OCI-LY7 (cell line): Measurements from ENCODE around the gene NCKAP1. TPM values are rescaled to one million over a fixed set of nuclear protein-coding genes. Genes with fewer than 3 reads are reported as not detected.

Experiments used
- BruUV-seq: library from RNA; stranded (reverse); fragments of 400-500 nt; replicated peaks from 2 replicates; lab custom pipeline; 2021; lab: Mats Ljungman, UMichigan
- CTCF ChIA-PET: fragments of 300-600 bp; sonication (Branson Sonifier 250); formaldehyde crosslinking; loops from one replicate; lab custom pipeline; 2022; ENCODE audit warnings: antibody characterized with exemption; ENCODE audit not compliant: unreplicated experiment; lab: Charles Lee
- POLR2A ChIA-PET: fragments of 300-600 bp; sonication (Branson Sonifier 250); formaldehyde crosslinking; loops from one replicate; lab custom pipeline; 2022; ENCODE audit warnings: antibody characterized with exemption; lab: Charles Lee
- DNase-seq: peaks from one replicate; pipeline ENCODE4 v3.0.0-alpha.2; 2015; ENCODE audit warnings: low spot score
- H2AFZ ChIP-seq: fragments of 200-600 bp; sonication (generic), shearing (Covaris generic); 2 replicates; pipeline ENCODE4 v1.6.1; 2014; ENCODE audit warnings: mild to moderate bottlenecking, antibody characterized with exemption, low read length, moderate library complexity
- H3K27ac ChIP-seq: fragments of 200-600 bp; sonication (generic); 2 replicates; pipeline ENCODE4 v1.5.1; 2014; ENCODE audit warnings: mixed run types, low read depth, mild to moderate bottlenecking, moderate library complexity, low read length, inconsistent platforms; ENCODE audit not compliant: poor library complexity, severe bottlenecking
- H3K36me3 ChIP-seq: fragments of 200-600 bp; sonication (generic); 2 replicates; pipeline ENCODE4 v1.6.1; 2014; ENCODE audit warnings: mild to moderate bottlenecking, antibody characterized with exemption, low read length, moderate library complexity, mixed read lengths; ENCODE audit not compliant: insufficient read depth
- H3K4me1 ChIP-seq: fragments of 200-600 bp; sonication (generic); 2 replicates; pipeline ENCODE4 v1.5.1; 2014; ENCODE audit warnings: mild to moderate bottlenecking, low read length; ENCODE audit not compliant: insufficient read depth, poor library complexity, severe bottlenecking
- H3K4me2 ChIP-seq: fragments of 200-600 bp; sonication (generic); 2 replicates; pipeline ENCODE4 v1.6.1; 2014; ENCODE audit warnings: mild to moderate bottlenecking, low read length
- H3K4me3 ChIP-seq: fragments of 200-600 bp; sonication (generic); 2 replicates; pipeline ENCODE4 v1.5.1; 2014; ENCODE audit warnings: mild to moderate bottlenecking, low read depth, low read length; ENCODE audit not compliant: poor library complexity, severe bottlenecking
- H3K79me2 ChIP-seq: fragments of 200-600 bp; sonication (generic); 2 replicates; pipeline ENCODE4 v1.6.1; 2016; ENCODE audit warnings: low read depth, mild to moderate bottlenecking, low read length, moderate library complexity, mixed read lengths; ENCODE audit not compliant: insufficient read depth
- H3K9me2 ChIP-seq: fragments of 200-600 bp; sonication (generic); 2 replicates; pipeline ENCODE4 v1.6.1; 2016; ENCODE audit warnings: mild to moderate bottlenecking, low read length, mixed read lengths; ENCODE audit not compliant: insufficient read depth
- H3K9me3 ChIP-seq: fragments of 200-600 bp; sonication (generic); 2 replicates; pipeline ENCODE4 v1.6.1; 2014; ENCODE audit warnings: mild to moderate bottlenecking, mixed run types, low read length, mixed read lengths
- H4K20me1 ChIP-seq: fragments of 200-600 bp; sonication (generic); 2 replicates; pipeline ENCODE4 v1.6.1; 2014; ENCODE audit warnings: mild to moderate bottlenecking, antibody characterized with exemption, low read length, moderate library complexity, mixed read lengths; ENCODE audit not compliant: insufficient read depth
- CTCF ChIP-seq: fragments of 200-600 bp; sonication (generic); conservative IDR thresholded peaks from 2 replicates; pipeline ENCODE4 v1.5.1; 2014; ENCODE audit warnings: mild to moderate bottlenecking, antibody characterized with exemption, low read length, moderate library complexity, mixed read lengths
- EZH2phosphoT487 ChIP-seq: fragments of 200-600 bp; sonication (generic); IDR thresholded peaks from 2 replicates; pipeline ENCODE4 v1.6.1; 2018; ENCODE audit warnings: low read depth, borderline replicate concordance, mild to moderate bottlenecking, mixed run types, antibody characterized with exemption, low read length, moderate library complexity, mixed read lengths
- intact Hi-C: fragments of 100-400 bp; cut with micrococcal nuclease; formaldehyde crosslinking; loops from one replicate; pipeline ENCODE4 v1.10.0; 2022; ENCODE audit not compliant: unreplicated experiment
- total RNA-seq, 2 experiments: library from RNA; depleted of rRNA in 1 of 2; stranded (reverse); fragments of >200 nt in 1 of 2; shearing (Covaris generic) in 1 of 2; gene quantifications; 2 replicates each; pipeline ENCODE4 v1.2.3, GENCODE V29; 2014 to 2022

The NCKAP1 gene
- total RNA-seq, 2 experiments from 2014 or later: 0.06 to 0.55 TPM

GRCh38 chr2:182904844-182905243 lies 133.4 kb downstream of the NCKAP1 start:
- no peak overlapping the region for H3K27ac ChIP-seq
- BruUV-seq: no TSS peak
- no peak for TF ChIP-seq CTCF
- ChIA-PET POLR2A (interaction anchor here (0.6 to 1.4 kb wide), 2 partner anchors 13 to 402 kb away, joined by 3 to 4 read pairs; no protein-coding TSS in a partner anchor), CTCF (no interaction called here)
- no peak overlapping the region for H2AFZ ChIP-seq
- H3K4me1 ChIP-seq: peaks cover 9% of the 10 kb centered on the region
- no peaks in the 10 kb centered on the region for H3K79me2 ChIP-seq
- no peak overlapping the region for H3K4me2 ChIP-seq
- no peaks in the 10 kb centered on the region for H4K20me1 ChIP-seq
- intact Hi-C loops: no loop called here
- no peak overlapping the region for H3K4me3 ChIP-seq
- DNase-seq: no peak
- H3K36me3 ChIP-seq: no peaks in the 10 kb centered on the region
- no peaks in the 10 kb centered on the region for H3K9me2 ChIP-seq
- no peaks in the 10 kb centered on the region for H3K9me3 ChIP-seq

- intact Hi-C loops: no loop called here
- no peaks in the 10 kb centered on the region for H3K9me3 ChIP-seq
- CTCF ChIA-PET: no interaction called here
These were observed 134.7 kb downstream of the NCKAP1 start for GRCh38 chr2:182903566-182903965.

GRCh38 chr2:182901748-182902147 lies 136.5 kb downstream of the NCKAP1 start:
- H3K4me2 ChIP-seq: no peak overlapping the region
- no TSS peak for BruUV-seq

More at GRCh38 chr2:182903566-182903965, 134.7 kb downstream of the NCKAP1 start:
- Histone ChIP-seq H3K4me3 (no peak overlapping the region), H3K4me1 (peaks cover 9% of the 10 kb centered on the region), H3K4me2 (no peak overlapping the region), H3K9me2 (no peaks in the 10 kb centered on the region), H3K36me3 (no peaks in the 10 kb centered on the region), H2AFZ (peak overlapping the region; percentile 53; the same call in 1 of the 2 replicates), H3K79me2 (no peaks in the 10 kb centered on the region), H3K27ac (no peak overlapping the region), H4K20me1 (no peaks in the 10 kb centered on the region)
- BruUV-seq: no TSS peak
- no peak for TF ChIP-seq CTCF
- no peak for TF ChIP-seq EZH2phosphoT487
- POLR2A ChIA-PET: interaction anchor here (0.9 kb wide), 2 partner anchors 13 to 35 kb away, joined by 3 read pairs; no protein-coding TSS in a partner anchor
- DNase-seq: no peak

More at GRCh38 chr2:182901748-182902147, 136.5 kb downstream of the NCKAP1 start:
- H3K4me3 ChIP-seq: no peak overlapping the region
- H3K9me3 ChIP-seq: no peaks in the 10 kb centered on the region
- no peak overlapping the region for H2AFZ ChIP-seq
- H4K20me1 ChIP-seq: no peaks in the 10 kb centered on the region
- peaks cover 8% of the 10 kb centered on the region for H3K4me1 ChIP-seq
- no peaks in the 10 kb centered on the region for H3K9me2 ChIP-seq
- DNase-seq: no peak
- no peak overlapping the region for H3K27ac ChIP-seq
- no peaks in the 10 kb centered on the region for H3K36me3 ChIP-seq
- CTCF ChIA-PET: no interaction called here
- POLR2A ChIA-PET: interaction anchor here (0.6 to 2.4 kb wide), 3 partner anchors 10 to 995 kb away, joined by 4 to 6 read pairs (median 5); no protein-coding TSS in a partner anchor
- intact Hi-C loops: no loop called here
- no peaks in the 10 kb centered on the region for H3K79me2 ChIP-seq
- no peak for TF ChIP-seq EZH2phosphoT487
- TF ChIP-seq CTCF: no peak
